GM12878 (cell line): ENCODE results near the gene TTLL7. TPM values are rescaled to one million over a fixed set of nuclear protein-coding genes. Genes with fewer than 3 reads are reported as not detected.

Experiments
- ATAC-seq: fragments of 200-7000 bp; cut with Tn5 transposase; 3 replicates; pipeline ENCODE4 v1.9.1; 2020; ENCODE audit warnings: mild to moderate bottlenecking, moderate library complexity
- BruUV-seq: library from RNA; stranded (reverse); fragments of 400-500 nt; replicated peaks from 2 replicates; lab custom pipeline; 2021; lab: Mats Ljungman, UMichigan
- CTCF ChIA-PET: fragments of 300-600 bp; sonication (Branson Sonifier 250); formaldehyde crosslinking; extraction: SDS; loops from one replicate; lab custom pipeline; 2021; ENCODE audit warnings: inconsistent platforms; lab: Yijun Ruan, JAX
- POLR2A ChIA-PET: fragments of 350-600 bp; formaldehyde crosslinking; extraction: SDS; loops from one replicate; lab custom pipeline; 2021; ENCODE audit warnings: inconsistent platforms; lab: Charles Lee
- RAD21 ChIA-PET: fragments of 300-600 bp; sonication (Branson Sonifier 250); formaldehyde crosslinking; loops from one replicate; lab custom pipeline; 2023; ENCODE audit warnings: antibody characterized with exemption; ENCODE audit not compliant: unreplicated experiment; lab: Charles Lee
- SMC1A ChIA-PET: fragments of 300-600 bp; sonication (Branson Sonifier 250); formaldehyde crosslinking; loops from one replicate; lab custom pipeline; 2023; ENCODE audit not compliant: unreplicated experiment, uncharacterized antibody; lab: Charles Lee
- DNase-seq: peaks from one replicate; pipeline ENCODE4 v3.0.0-alpha.2; 2011; ENCODE audit warnings: low read depth, low spot score
- FAIRE-seq: peaks from 3 replicates; lab custom pipeline; 2011; peaks lifted over from hg19 to GRCh38; lab: Jason Lieb, UNC
- H2AFZ ChIP-seq: 2 replicates; pipeline ENCODE4 v1.6.0; 2011; ENCODE audit warnings: low read depth, low read length, control low read depth; ENCODE audit not compliant: control insufficient read depth
- H3K27ac ChIP-seq: 2 replicates; pipeline ENCODE4 v1.5.1; 2011; ENCODE audit warnings: control low read depth; ENCODE audit not compliant: control insufficient read depth, insufficient read depth
- H3K27me3 ChIP-seq, 2 experiments: replicated peaks in 1 of 2; 2 replicates each; pipeline versions ENCODE4 v1.6.0 to v1.6.1; 2011; ENCODE audit warnings: low read length in 1 of 2; ENCODE audit not compliant: control insufficient read depth in 2 of 2, insufficient read depth in 2 of 2
- H3K36me3 ChIP-seq, 2 experiments: 2 replicates each; pipeline ENCODE4 v1.5.1; 2011; ENCODE audit warnings: low read length in 1 of 2; ENCODE audit not compliant: control insufficient read depth in 2 of 2, insufficient read depth in 2 of 2
- H3K4me1 ChIP-seq: 2 replicates; pipeline ENCODE4 v1.6.1; 2011; ENCODE audit warnings: mild to moderate bottlenecking, low read length, moderate library complexity, mixed read lengths; ENCODE audit not compliant: control insufficient read depth, insufficient read depth
- H3K4me2 ChIP-seq: 2 replicates; pipeline ENCODE4 v1.6.0; 2011; ENCODE audit warnings: control low read depth; ENCODE audit not compliant: control insufficient read depth, insufficient read depth
- H3K4me3 ChIP-seq: fragments of 200-600 bp; sonication (generic); 2 replicates; pipeline ENCODE4 v1.5.1; 2016
- H3K79me2 ChIP-seq: 2 replicates; pipeline ENCODE4 v1.6.0; 2011; ENCODE audit warnings: low read length; ENCODE audit not compliant: control insufficient read depth, insufficient read depth
- H3K9ac ChIP-seq: 2 replicates; pipeline ENCODE4 v1.8.0; 2011; ENCODE audit warnings: low read length, control low read depth, mixed read lengths; ENCODE audit not compliant: control insufficient read depth, insufficient read depth
- H3K9me3 ChIP-seq: replicated peaks from 3 replicates; pipeline ENCODE4 v1.5.1; 2011; ENCODE audit warnings: mild to moderate bottlenecking, low read length; ENCODE audit not compliant: control insufficient read depth, insufficient read depth
- H4K20me1 ChIP-seq: 2 replicates; pipeline ENCODE4 v1.6.0; 2011; ENCODE audit not compliant: control insufficient read depth, insufficient read depth
- BHLHE40 ChIP-seq, 2 experiments: fragments of 450-650 bp in 1 of 2; IDR thresholded peaks; 2 replicates each; pipeline ENCODE4 v1.6.1; 2011 to 2017; ENCODE audit warnings: low read depth in 2 of 2, borderline replicate concordance in 1 of 2, improper control_type of control experiment in 1 of 2, low read length in 1 of 2, mild to moderate bottlenecking in 1 of 2
- BRCA1 ChIP-seq: IDR thresholded peaks from 2 replicates; pipeline ENCODE4 v1.6.1; 2011; ENCODE audit warnings: low read depth, low read length, improper control_type of control experiment
- FOXM1 ChIP-seq: IDR thresholded peaks from 2 replicates; pipeline ENCODE4 v1.6.1; 2012; ENCODE audit warnings: low read depth, mild to moderate bottlenecking, inconsistent platforms, low read length, moderate library complexity
- HCFC1 ChIP-seq: fragments of 150-350 bp; IDR thresholded peaks from 2 replicates; pipeline ENCODE4 v1.6.1; 2014; ENCODE audit warnings: low read length
- NFYA ChIP-seq: IDR thresholded peaks from 2 replicates; pipeline ENCODE4 v1.6.1; 2011; ENCODE audit warnings: low read depth, mild to moderate bottlenecking, low read length, improper control_type of control experiment, borderline replicate concordance
- NR2C2 ChIP-seq: IDR thresholded peaks from 2 replicates; pipeline ENCODE4 v1.6.1; 2011; ENCODE audit warnings: borderline replicate concordance, low read depth; ENCODE audit not compliant: control insufficient read depth, insufficient read length
- RAD21 ChIP-seq: IDR thresholded peaks from 2 replicates; pipeline ENCODE4 v1.6.1; 2011; ENCODE audit warnings: mild to moderate bottlenecking, low read depth, low read length, moderate library complexity; ENCODE audit not compliant: insufficient read depth
- SIX5 ChIP-seq: IDR thresholded peaks from 2 replicates; pipeline ENCODE4 v1.6.1; 2011; ENCODE audit warnings: mild to moderate bottlenecking, low read depth, low read length, moderate library complexity; ENCODE audit not compliant: severe bottlenecking
- TAF1 ChIP-seq: IDR thresholded peaks from 2 replicates; pipeline ENCODE4 v1.6.1; 2011; ENCODE audit warnings: mild to moderate bottlenecking, low read depth, low read length, borderline replicate concordance
- WGBS: methylation state at CpG from one replicate; pipeline ENCODE4 v1.1.6; 2016; ENCODE audit warnings: low lambda C conversion rate; ENCODE audit not compliant: insufficient replicate concordance, insufficient coverage; ENCODE audit errors: missing lambda C conversion rate; 5-methylcytosine and 5-hydroxymethylcytosine counted together
- in situ Hi-C: fragments of 300-500 bp; cut with MboI; formaldehyde crosslinking; loops from 9 replicates; pipeline ENCODE4 v1.14.3; 2018; ENCODE audit warnings: mixed read lengths
- intact Hi-C: fragments of 100-400 bp; cut with micrococcal nuclease; formaldehyde crosslinking; loops from one replicate; pipeline ENCODE4 v1.14.2; 2022; ENCODE audit not compliant: unreplicated experiment
- polyA plus RNA-seq, 11 experiments: library from polyadenylated mRNA; depleted of rRNA in 4 of 11; unstranded in 6 of 11; stranded (reverse) in 5 of 11; fragments of >200 nt; fragmentation: Nextera tagmentation in 4 of 11; fragmentation: Illumina TruSeq in 1 of 11; extraction: Ambion mirVana in 4 of 11; extraction: Trizol in 1 of 11; gene quantifications; 1 replicate in 1 of 11; 2 replicates in 10 of 11; pipeline versions ENCODE4 v1.2.1 to v1.2.3, GENCODE V29; 2011 to 2016; ENCODE audit warnings: inconsistent platforms in 2 of 11, missing spikeins in 2 of 11, low read depth in 1 of 11
- total RNA-seq, 4 experiments: library from RNA; depleted of rRNA in 3 of 4; stranded (reverse); fragments of >200 nt in 3 of 4; fragmentation: Illumina TruSeq in 1 of 4; extraction: Trizol in 1 of 4; gene quantifications; 2 replicates each; pipeline versions ENCODE4 v1.2.1 to v1.2.3, GENCODE V29; 2013 to 2021
- TF ChIP-seq, protein P1 (sequence below): fragments of 450-650 bp; formaldehyde crosslinking; IDR thresholded peaks from 2 replicates; pipeline ENCODE4 v1.5.0; 2022; ENCODE audit warnings: mild to moderate bottlenecking, missing genetic modification characterization
- TF ChIP-seq, protein P2 (sequence below): fragments of 450-650 bp; IDR thresholded peaks from 2 replicates; pipeline ENCODE4 v1.6.1; 2018; ENCODE audit warnings: mild to moderate bottlenecking, low read depth, moderate library complexity; ENCODE audit not compliant: partially characterized antibody

The TTLL7 gene
- total and polyA plus RNA-seq, 10 of the 15 experiments (the other 5 are each of a cell fraction or from before 2014, with no cell fraction given) = 0.03 to 1.4 (median 0.61) TPM

DNA sequence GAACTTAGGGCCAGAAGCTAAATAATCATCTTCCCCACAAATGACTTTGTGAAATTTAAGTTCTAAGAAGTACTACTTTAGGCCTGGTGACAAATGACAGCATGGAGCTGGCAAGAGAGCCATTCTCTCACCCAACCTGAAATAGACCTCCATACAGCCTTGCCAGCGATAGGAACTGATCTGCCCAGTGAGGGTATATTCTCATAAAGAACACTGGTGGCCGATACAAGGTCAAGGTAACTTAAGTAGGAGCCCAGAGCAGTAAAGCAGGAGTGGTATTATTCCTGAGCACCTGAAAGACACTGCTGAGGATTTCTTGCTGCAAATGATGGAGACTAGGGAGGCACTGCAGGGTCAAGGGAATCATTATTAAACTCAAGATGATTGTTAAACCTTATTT, 2.6 kb upstream of the TTLL7 start (continued):
- TF ChIP-seq NR2C2 = no peak
- TF ChIP-seq, protein P1, sequence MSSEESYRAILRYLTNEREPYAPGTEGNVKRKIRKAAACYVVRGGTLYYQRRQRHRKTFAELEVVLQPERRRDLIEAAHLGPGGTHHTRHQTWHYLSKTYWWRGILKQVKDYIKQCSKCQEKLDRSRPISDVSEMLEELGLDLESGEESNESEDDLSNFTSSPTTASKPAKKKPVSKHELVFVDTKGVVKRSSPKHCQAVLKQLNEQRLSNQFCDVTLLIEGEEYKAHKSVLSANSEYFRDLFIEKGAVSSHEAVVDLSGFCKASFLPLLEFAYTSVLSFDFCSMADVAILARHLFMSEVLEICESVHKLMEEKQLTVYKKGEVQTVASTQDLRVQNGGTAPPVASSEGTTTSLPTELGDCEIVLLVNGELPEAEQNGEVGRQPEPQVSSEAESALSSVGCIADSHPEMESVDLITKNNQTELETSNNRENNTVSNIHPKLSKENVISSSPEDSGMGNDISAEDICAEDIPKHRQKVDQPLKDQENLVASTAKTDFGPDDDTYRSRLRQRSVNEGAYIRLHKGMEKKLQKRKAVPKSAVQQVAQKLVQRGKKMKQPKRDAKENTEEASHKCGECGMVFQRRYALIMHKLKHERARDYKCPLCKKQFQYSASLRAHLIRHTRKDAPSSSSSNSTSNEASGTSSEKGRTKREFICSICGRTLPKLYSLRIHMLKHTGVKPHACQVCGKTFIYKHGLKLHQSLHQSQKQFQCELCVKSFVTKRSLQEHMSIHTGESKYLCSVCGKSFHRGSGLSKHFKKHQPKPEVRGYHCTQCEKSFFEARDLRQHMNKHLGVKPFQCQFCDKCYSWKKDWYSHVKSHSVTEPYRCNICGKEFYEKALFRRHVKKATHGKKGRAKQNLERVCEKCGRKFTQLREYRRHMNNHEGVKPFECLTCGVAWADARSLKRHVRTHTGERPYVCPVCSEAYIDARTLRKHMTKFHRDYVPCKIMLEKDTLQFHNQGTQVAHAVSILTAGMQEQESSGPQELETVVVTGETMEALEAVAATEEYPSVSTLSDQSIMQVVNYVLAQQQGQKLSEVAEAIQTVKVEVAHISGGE (CRISPR knock-in tag) = no peak
- TF ChIP-seq SIX5 = no peak
- TF ChIP-seq NFYA = no peak
- TF ChIP-seq TAF1 = no peak
- TF ChIP-seq BHLHE40 (IDR thresholded peaks at IDR 0.05; ENCODE audit: borderline replicate concordance in 1 of 2, low read depth in 2 of 2, low read length in 1 of 2) = no peak

DNA sequence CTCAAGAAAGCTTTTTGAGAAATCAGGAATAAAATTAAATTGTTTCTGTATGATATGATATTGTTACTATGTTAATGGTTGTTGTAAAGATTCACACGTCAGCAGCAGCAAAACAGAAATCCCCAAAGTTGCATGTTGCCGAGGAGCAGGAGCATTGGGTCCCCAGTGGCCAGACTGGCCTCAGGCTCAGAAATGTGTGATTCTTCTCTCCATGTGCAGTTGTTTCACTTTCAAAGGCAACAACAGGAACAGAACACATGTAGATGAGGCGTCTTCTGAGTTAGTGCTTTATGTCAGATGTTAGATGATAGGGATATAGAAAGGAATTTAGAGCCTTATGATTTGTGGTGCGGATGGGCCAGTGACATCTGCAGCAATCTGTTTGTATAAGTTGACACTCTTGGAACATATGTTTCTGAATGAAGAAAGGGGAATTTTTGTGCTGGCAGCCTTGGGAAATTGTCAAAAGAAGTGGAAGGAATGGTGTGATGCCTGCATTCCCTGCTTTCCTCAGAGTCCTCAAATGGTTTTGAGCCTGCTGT, 2.1 kb upstream of the TTLL7 start:
- no peak overlapping the region for H3K27ac ChIP-seq
- ChIA-PET SMC1A (no interaction called here), CTCF (no interaction called here), RAD21 (no interaction called here), POLR2A (no interaction called here)
- DNase-seq (no peak), ATAC-seq (0 out of 3 replicates have a peak, but pooled peaks have one; percentile 25), FAIRE-seq (no peak)
- no peak overlapping the region for H3K4me3 ChIP-seq
- in situ Hi-C loops = no loop called here
- no peak for TF ChIP-seq BRCA1
- TF ChIP-seq, protein P2, sequence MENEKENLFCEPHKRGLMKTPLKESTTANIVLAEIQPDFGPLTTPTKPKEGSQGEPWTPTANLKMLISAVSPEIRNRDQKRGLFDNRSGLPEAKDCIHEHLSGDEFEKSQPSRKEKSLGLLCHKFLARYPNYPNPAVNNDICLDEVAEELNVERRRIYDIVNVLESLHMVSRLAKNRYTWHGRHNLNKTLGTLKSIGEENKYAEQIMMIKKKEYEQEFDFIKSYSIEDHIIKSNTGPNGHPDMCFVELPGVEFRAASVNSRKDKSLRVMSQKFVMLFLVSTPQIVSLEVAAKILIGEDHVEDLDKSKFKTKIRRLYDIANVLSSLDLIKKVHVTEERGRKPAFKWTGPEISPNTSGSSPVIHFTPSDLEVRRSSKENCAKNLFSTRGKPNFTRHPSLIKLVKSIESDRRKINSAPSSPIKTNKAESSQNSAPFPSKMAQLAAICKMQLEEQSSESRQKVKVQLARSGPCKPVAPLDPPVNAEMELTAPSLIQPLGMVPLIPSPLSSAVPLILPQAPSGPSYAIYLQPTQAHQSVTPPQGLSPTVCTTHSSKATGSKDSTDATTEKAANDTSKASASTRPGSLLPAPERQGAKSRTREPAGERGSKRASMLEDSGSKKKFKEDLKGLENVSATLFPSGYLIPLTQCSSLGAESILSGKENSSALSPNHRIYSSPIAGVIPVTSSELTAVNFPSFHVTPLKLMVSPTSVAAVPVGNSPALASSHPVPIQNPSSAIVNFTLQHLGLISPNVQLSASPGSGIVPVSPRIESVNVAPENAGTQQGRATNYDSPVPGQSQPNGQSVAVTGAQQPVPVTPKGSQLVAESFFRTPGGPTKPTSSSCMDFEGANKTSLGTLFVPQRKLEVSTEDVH = no peak
- TF ChIP-seq RAD21 = no peak
- TF ChIP-seq HCFC1 = no peak
- TF ChIP-seq FOXM1 = no peak
- intact Hi-C loops = no loop called here
- no peaks in the 10 kb centered on the region for H3K4me1 ChIP-seq
- no peaks in the 10 kb centered on the region for H4K20me1 ChIP-seq
- no peak overlapping the region for H3K9ac ChIP-seq
- H3K9me3 ChIP-seq = no peaks in the 10 kb centered on the region
- BruUV-seq = no TSS peak
- H3K4me2 ChIP-seq = no peak overlapping the region
- 48% methylated on average over 4 of the region's 4 CpGs for WGBS
- H2AFZ ChIP-seq = no peak overlapping the region
- H3K27me3 ChIP-seq = no peaks in the 10 kb centered on the region; a peak in 2 of 4 replicates
- H3K36me3 ChIP-seq = no peaks in the 10 kb centered on the region
- H3K79me2 ChIP-seq = no peaks in the 10 kb centered on the region
